SK-MEL-5 (cell line): Measurements from ENCODE around the gene ZNF576. TPM values are rescaled to one million over a fixed set of nuclear protein-coding genes. Genes with fewer than 3 reads are reported as not detected.
"Not testable (repeated sequence)": the region's sequence is repeated elsewhere in the genome, so short reads cannot be mapped to it uniquely, and the experiment has no call there.

Source experiments
- DNase-seq: peaks from one replicate; pipeline ENCODE4 v3.0.0-alpha.2; 2016; ENCODE audit warnings: low read depth, low spot score
- in situ Hi-C: cut with HindIII; loops from 2 replicates; pipeline ENCODE4 v1.10.0; 2016; ENCODE audit warnings: low sequenced_read_pairs, high pct_unique_total_duplicates, low pct_unique_long_range_greater_than_20kb
- polyA plus RNA-seq, 2 experiments: library from polyadenylated mRNA; depleted of rRNA; stranded (reverse); fragments of >200 nt; gene quantifications; 2 replicates each; pipeline ENCODE4 v1.2.3, GENCODE V29; 2015
- total RNA-seq: library from RNA; depleted of rRNA; stranded (reverse); fragments of >200 nt; shearing (Covaris generic); gene quantifications from 2 replicates; pipeline ENCODE4 v1.2.3, GENCODE V29; 2014; rRNA removed

ZNF576 gene, protein sequence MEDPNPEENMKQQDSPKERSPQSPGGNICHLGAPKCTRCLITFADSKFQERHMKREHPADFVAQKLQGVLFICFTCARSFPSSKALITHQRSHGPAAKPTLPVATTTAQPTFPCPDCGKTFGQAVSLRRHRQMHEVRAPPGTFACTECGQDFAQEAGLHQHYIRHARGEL
- 10.5 and 12.7 TPM in 2 replicates for total RNA-seq
- polyA plus RNA-seq (2015; cell fraction: cytosol; rRNA removed): 8.2 and 24.0 TPM in 2 replicates
- 4.8 and 10.8 TPM in 2 replicates for polyA plus RNA-seq (2015; cell fraction: nucleus; rRNA removed)

DNA sequence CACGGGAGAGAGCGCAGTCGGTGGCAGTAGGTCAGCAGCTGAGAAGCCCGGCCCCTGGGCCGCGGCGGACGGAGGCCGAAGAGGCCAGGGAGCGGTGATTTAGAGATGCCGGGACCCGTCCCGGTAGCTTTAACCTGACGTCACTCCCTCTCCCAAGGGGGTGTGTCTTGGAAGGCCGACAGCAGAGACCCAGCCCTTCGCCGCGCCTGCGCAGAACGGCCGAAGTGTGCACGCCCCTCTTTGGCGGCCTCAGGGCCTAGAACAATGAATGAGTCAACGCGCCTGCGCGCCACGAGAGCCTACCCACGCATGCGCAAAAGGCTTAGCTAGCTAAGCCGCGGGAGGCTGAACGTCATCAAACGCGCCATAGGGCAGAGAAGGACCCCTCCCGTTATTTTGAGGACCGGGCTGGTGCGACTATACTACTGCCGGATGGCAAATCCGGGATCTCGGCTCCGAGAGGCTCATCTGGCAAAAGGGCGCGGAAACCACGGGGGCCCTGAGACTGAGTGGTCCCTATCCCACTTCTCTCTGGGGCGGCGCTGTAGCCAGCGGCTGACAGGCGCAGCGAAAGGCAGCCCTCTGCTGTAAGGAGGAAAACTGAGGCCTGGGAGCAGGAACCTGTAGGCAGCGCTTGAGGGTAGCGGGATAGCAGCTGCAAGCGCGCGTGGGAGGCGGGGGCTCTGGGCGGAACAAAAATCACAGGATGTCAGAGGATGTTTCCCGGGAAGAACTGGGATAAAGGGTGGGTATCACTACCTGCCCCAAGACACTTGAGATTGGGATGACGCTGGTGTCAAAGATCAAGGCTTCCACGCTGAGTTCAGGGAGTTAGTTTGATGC is at the start of gene ZNF576, which contains the start of gene IRGQ:
TSS of gene ZNF576 (plus strand) at position 597 of the 843 bp plus-strand sequence. CDS start 514 bp downstream, outside the sequence.
TSS of gene IRGQ (minus strand) at position 136 of the 843 bp plus-strand sequence. CDS start 796 bp downstream, outside the sequence.
- DNase-seq: peak; percentile 99
- in situ Hi-C loops: no loop called here

DNA sequence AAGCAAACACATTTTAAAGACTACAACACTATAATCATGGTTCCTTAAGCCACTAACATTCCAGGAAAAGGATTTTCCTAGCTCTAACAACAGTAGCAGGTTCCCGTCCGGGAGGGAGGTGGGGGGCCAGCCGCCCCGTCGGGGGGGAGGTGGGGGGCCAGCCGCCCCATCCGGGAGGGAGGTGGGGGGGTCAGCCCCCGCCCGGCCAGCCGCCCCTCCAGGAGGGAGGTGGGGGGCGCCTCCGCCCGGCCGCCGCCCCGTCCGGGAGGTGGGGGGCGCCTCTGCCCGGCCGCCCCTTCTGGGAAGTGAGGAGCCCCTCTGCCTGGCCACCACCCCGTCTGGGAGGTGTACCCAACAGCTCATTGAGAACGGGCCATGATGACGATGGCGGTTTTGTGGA is 48.5 kb upstream of the ZNF576 start:
- in situ Hi-C loops, DNase-seq: not testable (repeated sequence)

DNA sequence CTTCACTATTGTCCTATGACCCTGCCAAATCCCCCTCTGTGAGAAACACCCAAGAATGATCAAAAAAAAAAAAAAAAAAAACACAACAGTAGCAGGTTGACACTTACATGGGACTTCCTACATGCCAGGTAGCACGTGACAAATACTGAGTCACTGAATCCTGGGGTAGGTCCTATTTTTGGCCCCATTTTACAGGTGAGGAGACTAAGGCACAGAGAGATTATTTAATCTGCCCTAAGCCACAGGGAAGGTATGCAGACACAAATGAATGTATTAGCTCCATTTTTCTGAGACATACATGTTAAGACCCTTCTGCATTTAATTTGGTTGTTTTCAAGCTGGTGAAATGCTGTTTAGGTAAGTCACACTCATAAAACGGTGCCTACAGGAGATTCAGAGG is 47.7 kb upstream of the ZNF576 start:
- in situ Hi-C loops: no loop called here
- no peak for DNase-seq

DNA sequence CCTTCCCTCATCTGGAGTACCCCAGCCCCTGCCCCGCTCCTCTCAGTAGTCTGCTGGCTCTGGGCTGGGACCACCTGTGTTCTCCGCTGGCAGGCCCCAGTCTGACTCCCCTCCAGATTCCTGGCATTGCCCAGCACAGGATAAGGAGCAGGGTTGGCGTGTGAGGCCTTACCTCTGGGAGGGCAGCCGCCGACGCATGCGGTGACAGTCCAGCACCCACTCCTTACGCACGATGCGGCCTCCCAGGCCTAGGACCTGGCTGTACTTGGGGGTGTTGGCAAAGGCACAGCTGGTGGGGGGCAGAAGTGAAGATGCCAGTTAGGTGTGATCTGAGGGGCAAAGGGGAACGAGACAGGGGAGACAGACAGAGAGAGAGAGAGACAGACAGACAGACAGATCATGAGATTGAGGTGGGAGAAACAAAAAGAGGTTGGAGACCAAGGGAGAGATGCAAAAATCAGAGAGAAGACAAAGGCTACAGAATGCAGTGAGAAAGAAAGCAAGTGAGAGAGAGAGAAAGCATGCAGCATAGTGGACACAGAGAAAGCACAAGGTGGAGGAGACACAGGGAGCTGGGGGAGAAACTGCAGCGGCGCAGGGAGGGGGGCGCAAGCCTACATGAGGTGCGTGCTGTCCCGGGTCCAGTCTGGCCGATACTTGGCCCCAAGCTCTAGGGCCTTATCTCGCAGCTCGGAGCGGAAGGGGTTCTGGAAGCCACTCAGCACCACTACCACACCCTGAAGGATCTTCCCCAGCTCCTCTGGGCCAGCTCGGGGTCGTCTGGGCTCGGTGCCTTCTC is 44.8 kb upstream of the ZNF576 start:
- in situ Hi-C loops: no loop called here
- no peak for DNase-seq

DNA sequence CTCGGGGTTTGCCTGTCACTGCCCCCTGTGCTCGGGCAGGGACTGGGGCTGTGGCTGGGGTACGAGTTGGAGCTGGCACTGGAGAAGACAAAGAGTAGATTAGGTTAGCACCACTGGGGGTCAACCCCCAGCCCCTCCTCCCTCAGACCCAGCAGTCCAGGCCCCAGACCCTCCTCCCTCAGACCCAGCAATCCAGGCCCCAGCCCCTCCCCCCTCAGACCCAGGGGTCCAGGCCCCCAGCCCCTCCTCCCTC is 44.3 kb upstream of the ZNF576 start:
- in situ Hi-C loops: no loop called here
- no peak for DNase-seq

DNA sequence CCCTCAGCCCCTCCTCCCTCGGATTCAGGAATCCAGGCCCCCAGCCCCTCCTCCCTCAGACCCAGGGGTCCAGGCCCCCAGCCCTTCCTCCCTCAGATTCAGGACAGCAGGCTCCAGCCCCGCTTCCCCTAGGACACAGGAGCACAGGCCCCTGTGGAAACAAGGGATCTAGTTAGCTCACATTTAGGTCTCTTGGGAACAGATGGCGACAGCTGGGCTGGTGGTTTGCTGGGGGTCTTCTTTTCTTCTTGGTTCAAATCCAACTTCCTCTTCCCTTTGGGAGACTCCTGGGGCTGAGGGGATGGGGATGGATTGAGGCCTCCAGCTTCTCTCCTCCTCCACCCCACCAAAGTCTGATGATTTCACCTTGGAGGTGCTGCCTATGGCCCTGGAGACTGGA is 43.8 kb upstream of the ZNF576 start:
- in situ Hi-C loops: no loop called here

DNA sequence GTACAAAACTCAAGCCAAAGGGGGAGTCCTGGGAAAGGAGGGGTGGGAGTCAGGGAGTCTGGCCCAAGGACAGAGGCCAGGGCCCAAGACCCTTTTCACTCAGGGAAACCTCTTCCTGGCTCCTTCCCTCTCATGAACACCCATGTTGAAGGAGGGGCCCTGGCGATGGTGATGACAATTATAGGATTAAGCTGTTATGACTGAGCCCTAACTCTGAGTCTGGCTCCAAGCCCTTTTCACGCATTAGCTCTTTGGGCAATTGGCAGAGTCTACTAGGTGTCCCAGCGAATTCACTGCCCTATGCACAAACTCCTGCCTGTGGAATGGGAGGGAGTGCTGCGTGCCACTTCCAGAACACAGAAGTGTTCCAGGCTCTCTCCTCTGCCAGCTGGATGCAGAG is 42.7 kb upstream of the ZNF576 start:
- in situ Hi-C loops: no loop called here
- no peak for DNase-seq

More for the DNA sequence above, 43.8 kb upstream of the ZNF576 start:
- DNase-seq: no peak

DNA sequence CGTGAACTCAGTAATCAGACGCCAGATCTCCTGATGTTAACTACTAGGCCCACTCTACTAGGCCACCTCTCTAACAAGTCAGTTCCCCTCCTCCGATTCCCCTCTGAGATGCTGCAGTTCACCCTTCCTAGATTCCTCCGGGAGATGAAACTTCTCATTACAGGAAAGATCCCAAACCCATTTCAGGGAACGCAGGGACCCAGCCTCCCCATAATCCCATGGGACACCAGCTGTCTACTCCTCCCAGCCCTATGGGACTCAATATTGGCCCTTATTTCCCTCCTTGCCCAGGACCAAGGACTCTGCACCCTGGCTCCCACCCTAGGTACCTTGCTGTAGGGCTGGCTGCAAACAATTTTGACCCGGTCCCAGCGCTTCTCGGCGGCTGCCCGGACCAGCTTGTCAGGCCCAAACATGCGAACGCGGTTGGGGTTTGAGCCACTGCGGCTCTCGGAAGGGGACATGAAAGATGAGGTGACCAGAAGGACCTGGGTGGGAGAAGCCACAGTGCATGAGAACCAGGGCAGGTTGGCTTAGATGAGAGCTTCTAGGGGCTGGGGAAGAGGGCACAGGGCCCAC is 42.0 kb upstream of the ZNF576 start:
- no peak for DNase-seq
- in situ Hi-C loops: no loop called here

DNA sequence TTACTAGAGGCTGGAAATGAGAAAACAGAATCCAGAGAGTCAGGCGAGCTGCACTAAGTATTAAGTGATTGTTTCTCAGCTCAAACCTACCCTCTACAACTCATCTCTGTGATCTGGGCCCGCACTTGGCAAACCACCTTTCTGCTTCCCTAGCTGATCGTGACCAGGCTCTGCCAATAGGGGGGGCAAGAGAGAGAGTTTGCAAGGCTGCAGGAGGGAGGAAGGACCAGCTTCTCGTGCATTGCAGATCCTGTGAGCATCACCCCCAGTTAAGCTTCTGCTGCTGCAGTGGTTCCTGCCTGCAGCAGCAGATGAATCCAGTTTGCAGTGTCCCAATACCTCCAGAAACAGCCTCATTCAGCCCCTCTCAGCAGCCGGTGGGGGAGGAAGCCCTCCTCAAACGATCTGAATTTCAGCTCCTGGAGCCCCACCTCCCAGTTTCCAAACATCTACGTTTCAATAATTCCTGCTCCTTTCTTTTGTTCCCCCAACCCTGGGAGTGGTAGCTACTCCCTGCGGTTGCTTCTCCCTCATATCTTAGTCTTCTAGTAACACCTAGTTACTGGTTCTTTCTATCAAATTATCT is 41.1 kb upstream of the ZNF576 start:
- in situ Hi-C loops: no loop called here
- peak; percentile 81 for DNase-seq

DNA sequence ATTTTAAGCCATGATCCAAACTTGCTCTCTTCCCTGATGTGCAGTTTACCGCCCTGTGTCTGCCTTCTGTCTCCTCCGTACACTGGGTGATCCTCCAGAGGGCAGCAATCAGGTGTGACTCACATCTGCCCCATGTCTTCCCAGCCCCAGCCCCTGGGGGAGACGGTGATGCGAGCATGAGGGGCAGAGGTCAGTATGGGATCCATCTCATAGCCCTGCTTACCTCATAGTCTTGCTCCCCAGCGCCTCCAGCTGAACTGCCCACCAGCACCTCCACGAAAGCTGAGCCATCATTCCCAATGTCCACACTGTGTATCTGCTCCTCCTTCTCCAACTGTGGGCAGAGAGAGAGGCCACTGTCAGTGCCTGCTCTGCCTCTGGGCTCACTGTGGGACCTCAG is 35.7 kb upstream of the ZNF576 start:
- in situ Hi-C loops: no loop called here

DNA sequence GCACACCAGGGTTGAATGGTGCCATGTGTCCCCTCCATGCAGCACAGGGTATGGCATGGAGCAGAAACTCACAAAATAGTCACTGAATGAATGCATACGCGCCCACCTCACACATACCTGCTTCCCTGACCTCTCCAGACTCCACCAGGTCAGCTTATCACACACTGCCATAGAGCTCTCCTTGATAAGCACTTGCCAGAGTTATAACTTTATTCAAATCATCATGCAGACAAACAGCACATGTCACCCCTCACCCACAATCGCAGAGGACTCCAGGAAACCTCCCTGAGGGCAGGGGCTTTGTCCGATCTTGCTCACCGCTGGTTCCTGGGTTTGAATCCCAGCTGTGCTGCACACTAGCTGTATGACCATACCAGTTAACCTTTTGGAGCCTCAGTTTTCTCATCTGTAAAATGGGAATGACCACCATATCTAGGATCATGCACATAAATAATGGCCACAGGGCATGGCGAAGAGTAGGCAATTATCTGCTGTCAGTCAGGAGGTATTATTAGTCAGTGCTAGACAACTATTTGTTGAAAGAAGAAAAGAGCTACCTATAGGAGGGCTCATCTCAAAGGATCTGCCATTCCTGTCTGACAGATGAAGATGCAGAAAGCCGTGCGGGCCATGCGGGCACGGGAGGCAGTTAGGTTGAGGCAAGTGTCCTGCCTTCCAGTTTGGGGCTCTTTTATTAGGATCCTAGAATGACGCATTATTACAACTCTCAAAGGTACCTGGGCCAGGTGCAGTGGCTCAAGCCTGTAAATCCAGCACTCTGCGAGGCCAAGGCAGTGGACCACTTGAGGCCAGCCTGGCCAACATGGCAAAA is 35.0 kb upstream of the ZNF576 start:
- in situ Hi-C loops: no loop called here
- DNase-seq: no peak

More for the DNA sequence above, 35.7 kb upstream of the ZNF576 start:
- peak; percentile 11 for DNase-seq

DNA sequence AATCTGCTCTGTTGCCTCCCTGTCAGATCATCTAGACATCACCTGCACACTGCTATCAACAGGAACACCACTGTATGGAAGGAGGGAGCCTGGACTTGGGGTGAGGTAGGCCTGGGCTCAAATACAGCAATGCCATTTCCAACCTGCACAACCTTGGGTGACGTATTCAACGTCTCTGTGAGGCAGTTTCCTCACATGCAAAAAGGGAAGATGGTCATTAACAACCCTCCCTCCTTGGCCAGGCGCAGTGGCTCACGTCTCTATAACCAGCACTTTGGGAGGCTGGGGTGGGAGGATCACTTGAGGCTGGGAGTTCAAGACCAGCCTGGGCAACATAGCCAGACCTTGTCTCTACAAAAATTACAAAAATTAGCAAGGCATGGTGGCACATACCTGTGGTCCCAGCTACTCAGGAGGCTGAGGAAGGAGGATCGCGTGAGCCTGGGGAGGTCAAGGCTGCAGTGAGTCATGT is 34.1 kb upstream of the ZNF576 start:
- in situ Hi-C loops: no loop called here
- no peak for DNase-seq

DNA sequence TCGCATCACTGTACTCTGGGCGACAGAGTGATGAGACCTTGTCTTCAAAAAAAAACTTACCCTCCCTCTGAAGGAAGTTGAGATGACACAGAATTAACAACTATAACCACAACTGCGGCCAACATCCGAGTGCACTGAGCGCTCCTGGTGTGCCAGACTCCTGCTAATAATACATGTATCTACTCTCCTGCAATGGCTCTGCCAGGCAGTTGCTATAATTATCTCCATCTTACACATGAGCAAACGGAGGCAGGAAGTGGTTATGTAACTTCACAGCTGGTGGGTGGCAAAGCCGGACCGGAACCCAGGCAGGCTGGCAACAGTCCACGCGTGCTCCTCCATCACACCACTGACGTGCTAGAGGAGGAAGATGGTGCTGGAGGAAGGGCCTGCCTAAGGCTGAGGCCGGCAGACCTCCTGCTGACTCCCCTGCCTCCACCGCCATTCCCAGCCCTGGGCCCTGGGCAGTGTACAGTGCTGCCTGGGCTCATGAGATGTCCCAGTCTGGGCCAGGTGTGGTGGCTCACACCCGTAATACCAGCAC is 33.6 kb upstream of the ZNF576 start:
- DNase-seq: no peak
- in situ Hi-C loops: no loop called here

DNA sequence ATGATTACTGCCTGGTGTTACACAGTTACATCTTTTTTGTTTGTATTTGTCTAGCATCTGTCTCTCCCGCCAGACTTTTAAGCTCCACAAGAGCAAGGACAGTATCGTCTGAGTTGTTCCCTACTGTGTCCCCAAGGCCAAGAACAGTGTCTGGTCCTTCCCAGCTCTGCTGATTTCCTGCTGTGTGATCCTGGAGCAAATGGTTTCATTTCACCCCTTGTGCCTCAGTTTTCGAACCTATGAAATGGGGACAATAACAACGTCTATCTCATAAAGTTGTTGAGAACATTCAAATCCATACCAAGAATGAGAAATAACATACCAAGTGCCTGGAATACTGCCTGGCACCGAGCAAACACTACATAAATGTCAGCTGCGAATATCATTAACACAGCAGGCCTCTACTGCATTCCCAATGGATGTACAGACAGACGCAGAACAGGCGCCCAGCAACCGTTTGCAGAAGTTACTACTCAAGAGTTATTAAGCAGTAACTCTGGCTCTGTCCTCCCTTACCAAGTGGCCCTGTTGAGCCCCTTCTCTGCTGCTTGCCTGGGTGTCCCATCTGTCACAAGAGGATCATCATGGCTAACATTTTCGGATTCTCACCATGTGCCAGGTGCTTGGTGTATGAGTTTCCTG is 32.5 kb upstream of the ZNF576 start:
- in situ Hi-C loops: no loop called here

DNA sequence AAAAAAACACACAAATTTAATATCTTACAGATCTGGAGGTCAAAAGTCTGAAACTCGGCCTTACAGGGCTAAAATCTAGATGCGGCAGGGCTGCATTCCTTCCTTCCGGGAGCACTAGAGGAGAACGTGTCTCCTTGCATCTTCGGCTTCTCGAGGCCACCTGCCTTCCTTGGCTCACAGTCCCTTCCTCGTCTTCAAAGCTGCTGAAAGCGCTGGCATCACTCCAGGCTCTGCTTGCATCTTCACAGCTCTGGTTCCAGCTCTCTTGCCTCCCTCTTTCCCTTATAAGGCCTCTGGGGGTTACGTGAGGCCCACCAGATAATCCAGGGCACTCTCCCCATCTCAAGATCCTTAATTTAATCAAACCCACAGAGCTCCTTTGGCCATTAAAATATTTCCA is 31.6 kb upstream of the ZNF576 start:
- no peak for DNase-seq
- in situ Hi-C loops: no loop called here

More for the DNA sequence above, 32.5 kb upstream of the ZNF576 start:
- no peak for DNase-seq

DNA sequence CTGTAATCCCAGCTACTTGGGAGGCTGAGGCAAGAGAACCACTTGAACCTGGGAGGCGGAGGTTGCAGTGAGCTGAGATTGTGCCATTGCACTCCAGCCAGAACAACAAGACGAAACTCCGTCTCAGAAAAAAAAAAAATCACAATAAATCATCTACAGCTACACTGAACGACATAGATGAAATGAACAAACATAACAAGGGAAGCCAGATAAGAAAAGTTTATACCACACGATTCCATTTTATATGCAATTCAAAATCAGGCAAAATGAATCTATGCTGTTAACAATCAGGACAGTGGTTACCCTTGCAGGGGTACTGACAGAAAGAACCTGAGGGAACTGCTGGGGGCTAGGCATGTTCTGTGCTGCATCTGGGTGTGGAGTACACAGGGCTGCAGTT is 26.7 kb upstream of the ZNF576 start:
- no peak for DNase-seq
- in situ Hi-C loops: no loop called here
